HG03442 (cell line): ENCODE data around the gene LRTM1.

Source experiments
- ATAC-seq: cut with Tn5 transposase; IDR thresholded peaks from one replicate; pipeline ENCODE4 v1.9.1; 2021; ENCODE audit warnings: mild to moderate bottlenecking, moderate library complexity; ENCODE audit not compliant: unreplicated experiment

Gene LRTM1

DNA sequence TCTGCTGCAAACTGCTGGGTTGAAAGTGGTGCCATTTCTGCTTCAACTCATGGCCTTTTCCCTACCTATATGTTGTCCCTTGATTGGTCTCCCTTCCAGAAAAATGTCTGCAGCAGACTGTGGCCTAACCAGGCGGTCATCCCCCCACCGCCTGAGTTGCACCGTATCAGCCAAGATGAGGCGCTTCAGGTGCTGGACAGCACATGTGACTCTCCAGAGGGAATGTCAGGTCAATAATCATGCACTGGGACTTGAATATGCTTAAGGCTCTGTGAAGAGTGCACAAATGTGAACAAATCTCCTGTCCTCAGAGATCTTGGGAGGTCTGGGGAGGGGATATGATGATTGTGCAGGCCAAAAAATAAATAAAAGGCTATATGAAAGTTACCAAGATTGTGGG lies 32.2 kb downstream of the LRTM1 start:
- ATAC-seq: no peak

DNA sequence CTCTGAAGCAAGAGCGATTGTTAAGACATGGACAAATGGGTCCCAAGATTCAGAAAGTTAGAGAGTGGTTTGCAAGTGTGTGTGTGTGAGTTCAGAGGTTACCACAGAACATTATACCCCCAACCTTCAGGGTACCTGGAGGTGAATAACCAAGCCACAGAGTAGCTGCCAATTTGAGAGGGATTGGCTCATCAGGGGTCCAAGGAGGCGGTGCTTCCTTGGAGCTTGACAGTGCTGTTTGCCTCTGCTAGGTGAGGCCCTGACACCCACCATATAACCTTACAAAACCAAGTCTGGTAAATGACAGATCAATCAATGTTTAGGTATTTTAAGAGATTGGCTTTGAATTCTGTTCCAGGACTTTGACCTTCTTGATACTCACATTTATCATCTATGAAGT lies 35.7 kb downstream of the LRTM1 start:
- ATAC-seq: no peak

DNA sequence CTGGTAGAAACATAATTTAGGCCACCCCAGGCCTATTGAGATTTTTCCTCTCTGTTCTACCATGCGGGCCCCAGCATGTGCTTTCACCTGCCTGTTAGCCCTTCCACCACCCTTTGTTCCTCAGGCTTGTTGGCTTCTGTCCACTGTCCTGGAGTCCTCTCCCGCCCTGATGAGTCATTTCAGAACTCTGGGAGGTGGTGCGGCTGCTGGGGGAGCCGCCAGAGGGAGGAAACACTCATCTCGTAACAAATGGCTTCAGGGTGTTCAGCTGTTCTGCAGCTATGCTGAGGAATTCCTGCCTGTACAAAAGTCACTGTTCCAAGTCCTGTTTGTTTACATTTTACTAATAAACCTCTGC lies 36.3 kb downstream of the LRTM1 start:
- no peak for ATAC-seq

DNA sequence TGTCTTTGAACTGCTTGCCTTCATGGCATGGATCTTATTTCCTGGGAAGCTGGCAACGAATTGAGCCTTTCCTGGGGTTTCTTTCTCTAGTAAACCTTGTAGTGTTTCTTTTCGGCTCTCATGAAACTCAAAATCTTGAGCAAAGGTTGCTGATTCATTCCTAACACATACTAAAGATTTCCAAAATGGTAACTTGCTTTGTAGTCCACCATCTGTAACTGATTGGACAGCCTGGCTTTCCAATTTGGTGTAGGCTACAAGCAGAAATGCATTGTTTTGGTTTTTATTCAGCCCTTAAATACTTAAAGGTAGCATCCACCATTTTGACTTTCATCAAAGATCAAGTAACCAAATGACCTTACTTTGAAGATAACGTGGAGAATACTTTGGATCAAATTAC lies 38.1 kb downstream of the LRTM1 start:
- ATAC-seq: no peak

DNA sequence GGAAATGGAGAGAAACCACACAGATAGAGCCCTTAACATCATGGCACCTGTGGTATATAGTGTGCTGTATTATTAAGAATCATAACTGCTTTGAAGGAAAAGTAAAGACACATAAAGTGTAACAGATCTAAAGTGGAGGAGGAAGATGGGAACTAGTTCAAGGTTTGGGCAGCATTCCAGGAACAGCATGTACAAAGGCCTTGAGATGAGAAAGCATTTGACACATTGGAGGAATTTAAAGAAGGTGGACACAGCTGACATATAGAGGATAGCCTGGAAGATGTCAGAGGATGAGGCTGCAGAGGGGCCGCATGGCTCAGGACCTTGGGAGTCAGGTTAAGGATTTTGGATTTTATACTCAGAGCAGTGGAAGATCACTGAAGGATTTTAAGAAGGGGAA lies 39.0 kb downstream of the LRTM1 start:
- no peak for ATAC-seq

DNA sequence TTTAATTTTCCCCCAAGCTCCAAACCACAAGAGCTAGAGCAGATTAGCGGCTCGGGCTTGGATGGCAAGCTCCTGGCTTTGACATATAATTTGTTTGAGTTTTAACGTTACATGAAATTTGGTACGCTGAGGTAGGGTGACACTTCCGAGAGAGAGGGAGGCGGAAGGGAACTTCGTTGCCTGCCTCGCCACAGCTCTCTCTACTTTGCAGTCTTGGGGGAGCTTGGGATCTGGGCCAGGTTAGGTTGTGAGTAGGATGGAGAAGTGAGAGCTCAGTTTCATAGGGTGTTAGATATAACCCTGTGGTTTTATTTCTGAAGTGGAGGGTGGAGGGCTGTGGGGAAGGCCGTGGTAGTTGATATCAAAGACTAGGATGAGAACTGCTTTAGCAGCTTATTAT lies 39.7 kb downstream of the LRTM1 start:
- no peak for ATAC-seq

DNA sequence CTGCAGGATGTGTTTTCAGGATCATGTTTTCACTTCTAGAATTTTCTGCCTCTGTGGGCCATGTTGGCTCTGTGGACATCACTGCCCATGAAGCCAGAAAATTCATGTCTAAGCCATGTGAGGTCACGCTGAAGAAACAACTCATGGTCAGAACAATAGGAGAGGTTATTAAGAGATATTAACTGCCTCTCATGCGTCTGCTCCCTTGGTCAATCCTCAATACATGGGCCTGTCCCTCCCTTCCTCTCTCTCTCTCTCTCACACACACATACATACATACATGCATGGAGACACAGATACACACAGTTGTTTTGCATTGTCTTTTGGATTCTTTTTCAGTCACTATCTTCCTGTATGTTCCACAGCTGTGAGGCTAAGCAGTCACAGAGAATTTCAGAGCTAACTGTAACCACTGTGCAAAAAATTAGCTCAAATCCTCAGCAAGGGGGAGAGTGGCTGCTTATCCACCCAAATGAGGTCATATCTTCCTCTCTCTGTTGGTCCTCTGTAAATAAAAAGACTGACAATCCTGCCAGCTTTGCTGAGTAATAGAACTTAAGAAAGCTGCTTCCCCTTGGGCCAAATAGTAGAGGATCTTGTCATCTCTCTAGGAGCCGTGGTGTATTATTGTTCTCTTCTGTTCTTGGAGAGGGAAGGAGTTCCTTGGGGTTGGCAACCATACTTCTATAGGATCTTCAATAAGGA lies 45.6 kb downstream of the LRTM1 start:
- ATAC-seq: no peak

DNA sequence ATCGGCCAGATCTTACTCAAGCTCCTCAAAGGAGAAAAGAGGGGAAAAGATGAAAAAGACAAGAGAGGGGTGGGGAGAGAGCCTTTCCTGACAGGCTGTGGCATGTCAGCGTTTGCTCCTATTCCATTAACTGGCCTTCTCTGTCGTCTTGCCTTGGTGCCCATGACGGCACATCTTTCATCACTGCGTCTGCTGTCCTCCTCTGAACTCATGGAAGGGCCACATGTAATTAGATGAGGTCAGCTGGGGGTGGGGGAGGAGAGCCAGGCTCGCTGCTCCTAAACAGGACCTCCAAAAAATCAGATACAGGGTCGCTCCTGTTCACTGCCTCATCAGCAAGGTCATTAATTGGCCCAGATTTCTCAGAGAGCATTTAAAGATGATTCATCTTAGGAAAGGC lies 49.7 kb downstream of the LRTM1 start:
- ATAC-seq: no peak

DNA sequence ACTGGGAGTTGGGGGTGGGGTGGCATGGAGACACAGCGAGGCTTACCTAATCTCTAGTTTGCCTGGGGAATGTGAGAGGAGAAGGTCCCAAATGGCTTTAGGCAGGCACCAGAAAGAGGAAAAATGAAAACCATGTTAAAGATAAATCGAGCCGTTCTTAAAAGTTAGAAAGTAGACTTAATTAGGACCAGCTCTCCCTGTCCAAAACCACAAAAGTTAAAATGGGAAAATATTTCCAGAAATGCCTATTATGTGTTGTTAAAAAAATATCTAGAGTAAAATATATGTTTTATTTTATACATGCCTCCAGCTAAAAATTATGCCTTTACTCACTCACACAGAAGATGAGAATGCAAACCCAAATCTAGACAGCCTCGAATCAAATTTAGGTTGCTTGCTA lies 50.1 kb downstream of the LRTM1 start:
- no peak for ATAC-seq

DNA sequence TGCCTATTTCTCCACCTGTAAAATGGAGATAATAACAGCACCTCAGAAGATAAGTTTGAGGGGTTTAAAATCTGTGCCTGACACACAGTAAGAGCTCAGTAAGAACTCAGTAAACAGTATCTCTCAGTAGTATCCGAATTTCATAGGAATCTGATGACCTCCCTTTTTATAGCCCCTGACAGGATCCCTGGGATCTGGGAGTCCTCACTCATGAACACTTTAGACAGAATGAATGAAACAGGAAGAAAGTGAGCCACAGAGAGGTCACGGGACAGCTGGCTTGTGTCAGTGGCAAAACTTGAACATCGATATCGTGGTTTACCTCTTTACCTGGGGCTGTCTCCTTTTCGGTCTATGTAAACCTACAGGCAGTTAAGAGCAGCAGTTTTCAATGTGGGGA lies 51.2 kb downstream of the LRTM1 start:
- no peak for ATAC-seq

DNA sequence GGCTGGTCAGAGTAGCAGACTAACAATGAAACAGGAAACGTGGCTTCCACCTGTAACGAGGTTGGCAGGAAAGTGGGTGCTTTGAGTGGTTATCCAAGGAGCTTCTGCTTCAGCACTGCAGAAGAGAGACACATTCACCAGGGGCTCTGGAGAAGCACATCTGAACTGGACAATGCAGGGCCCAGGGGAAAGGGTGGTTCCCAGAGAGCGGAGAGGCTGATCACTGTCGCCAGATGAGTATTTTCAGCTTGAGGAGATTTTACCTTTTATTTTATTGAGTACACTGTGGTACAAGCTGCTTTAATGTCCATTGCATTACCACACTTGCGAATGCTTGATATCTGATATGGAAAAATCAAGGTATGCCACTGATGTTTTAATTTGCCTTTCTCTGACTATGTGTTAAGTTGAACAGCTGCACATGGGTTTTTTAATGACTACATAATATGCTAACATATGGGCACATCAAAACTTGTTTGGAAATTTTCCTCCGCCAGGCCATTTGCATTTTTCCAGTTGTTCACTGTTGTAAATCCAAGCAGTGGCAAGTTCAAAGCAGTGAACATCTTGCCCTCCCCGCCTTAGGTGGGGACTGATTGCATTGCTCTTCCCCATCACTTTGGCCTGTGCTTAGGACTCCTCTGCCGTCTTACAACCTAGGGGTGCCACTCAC lies 52.1 kb downstream of the LRTM1 start:
- no peak for ATAC-seq

DNA sequence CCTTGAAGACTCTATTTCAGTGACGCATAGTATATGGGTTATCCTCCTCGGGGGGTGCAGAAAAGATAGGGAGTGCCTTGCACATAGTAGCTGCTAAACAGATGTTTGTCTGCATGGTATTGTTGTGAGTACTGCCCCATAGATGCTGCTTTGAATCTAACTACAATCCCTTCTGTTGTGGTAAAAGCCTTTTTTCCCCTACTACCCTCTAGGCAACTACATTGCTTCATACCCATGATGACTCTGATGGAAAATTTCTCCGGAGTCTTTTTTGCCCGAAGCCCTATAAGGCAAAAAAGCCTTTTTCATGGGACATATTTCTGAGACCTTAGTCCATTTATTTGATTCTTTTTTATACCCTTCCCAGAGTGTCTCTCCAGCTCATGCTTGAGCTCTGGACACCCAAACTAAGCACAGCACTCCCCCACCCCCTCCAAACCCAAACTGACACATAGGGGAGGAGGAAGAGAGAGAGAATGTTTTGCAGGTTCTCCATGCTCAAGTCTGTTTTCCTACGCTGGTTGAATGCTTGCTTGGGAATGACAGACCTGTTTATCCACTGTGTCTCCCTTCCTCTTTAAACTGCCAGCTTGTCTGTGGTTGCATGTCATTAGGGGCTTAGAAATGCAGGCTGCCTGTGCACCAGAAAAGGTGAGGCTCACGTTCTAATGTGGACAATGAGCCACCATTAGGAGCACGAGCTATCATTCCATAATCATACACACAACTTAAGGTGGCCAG lies 52.9 kb downstream of the LRTM1 start:
- no peak for ATAC-seq

DNA sequence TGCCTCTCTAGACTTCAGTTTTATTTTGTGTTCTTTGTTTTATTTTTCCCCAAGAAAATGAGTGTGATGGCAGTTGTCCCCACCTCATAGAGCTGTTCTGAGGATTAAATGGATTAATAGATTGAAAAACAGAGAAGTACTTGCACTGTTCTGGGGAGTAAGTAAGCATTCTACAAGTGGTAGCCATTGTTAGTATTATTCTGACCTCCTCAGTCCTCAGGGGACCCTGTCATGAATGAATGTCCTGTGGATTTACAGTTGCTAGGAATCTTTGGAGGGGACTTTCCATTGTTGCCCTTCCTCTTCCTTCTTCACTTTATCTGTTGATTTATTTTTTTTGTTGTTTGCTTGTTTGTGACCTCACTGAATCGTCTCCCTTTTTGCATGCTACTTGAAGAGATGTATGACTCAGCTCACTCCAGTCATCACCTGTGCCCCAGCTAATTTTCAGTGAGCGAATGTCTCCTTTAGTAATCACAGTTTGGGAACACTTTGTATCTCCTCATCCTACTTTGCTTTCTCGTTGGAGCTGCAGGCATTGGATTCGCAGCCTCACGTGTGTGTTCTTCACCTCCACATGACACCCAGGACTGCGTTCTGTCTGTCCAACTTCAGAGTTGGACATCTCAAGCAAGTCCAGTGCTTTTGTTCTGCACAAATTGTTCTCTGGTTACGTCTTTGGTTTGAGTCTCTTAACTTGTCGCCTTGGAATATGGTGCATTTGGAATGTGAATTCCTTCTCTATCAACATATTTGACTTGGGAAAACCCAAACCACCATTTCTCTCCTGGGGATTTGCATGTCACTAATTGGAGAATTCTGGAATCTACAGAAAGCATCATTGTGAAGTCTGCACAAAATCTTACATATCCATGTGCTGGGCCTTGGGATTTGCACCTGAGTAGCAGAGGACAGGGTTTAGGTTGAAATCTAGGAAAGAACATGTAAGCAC lies 54.5 kb downstream of the LRTM1 start:
- ATAC-seq: no peak

DNA sequence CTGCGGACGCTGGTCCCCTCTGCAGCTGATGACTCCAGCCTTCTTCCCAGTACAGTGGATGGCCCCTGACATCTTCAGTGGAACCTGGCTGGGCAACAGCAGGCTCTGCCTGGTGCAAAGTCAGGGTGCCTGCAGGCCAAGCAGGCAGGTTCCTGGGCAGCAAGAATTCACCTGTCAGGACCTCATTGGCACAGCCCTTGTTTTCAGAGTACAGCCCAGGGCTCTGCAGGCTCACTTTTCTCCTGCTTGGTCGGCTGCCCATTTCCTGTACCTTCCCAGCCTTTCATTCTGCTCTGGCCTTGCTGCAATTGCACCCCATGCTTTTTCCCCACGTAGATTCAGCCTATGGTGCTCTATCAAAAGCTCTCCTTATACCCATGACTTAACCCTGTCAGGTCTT lies 56.0 kb downstream of the LRTM1 start:
- no peak for ATAC-seq

DNA sequence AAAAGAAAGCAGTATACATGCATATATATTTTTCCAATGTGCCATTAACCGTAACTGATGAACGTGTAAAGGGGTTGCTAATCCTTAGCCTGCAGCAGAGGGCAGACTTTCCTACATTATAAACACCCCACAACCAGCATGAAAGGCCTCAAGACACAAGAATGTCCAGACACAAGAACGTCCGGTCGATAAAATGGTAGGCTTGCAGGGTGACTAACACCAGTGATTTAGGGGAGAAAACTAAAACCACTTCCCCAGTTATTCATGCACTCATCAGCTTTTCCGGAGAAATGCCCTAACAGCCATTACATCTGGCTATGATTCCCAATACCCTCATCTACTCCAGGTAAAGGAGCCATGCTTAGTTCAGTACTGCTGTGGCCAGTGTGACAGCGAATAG lies 57.4 kb downstream of the LRTM1 start:
- ATAC-seq: no peak
